DMS 273 (cell line): ENCODE data around the gene NRXN3.
A peak's percentile ranks its signal among the peaks of the same experiment; 100 is the strongest.
"Not testable (repeated sequence)": the region's sequence is repeated elsewhere in the genome, so short reads cannot be mapped to it uniquely, and the experiment has no call there.

Experiments
- DNase-seq: peaks from one replicate; lab custom pipeline; 2025; ENCODE audit not compliant: unreplicated experiment; lab: John Stamatoyannopoulos, UW

The NRXN3 gene

DNA sequence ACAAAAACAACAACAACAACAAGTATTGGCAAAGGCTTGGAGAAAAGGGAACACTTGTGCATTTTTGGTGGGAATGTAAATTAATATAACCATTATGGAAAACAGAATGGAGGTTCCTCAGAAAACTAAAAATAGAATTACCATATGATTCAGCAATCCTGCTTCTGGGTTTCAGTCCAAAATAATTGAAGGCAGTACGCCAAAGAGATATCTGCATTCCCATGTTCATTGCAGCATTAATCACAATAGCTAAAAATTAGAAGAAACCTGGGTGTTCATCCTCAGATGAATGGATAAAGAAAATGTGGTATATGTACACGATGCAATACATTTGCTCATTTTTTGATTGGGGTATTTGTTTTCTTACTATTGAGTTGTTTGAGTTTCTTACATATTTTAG lies 813.0 kb downstream of the NRXN3 start:
- DNase-seq, result no peak

DNA sequence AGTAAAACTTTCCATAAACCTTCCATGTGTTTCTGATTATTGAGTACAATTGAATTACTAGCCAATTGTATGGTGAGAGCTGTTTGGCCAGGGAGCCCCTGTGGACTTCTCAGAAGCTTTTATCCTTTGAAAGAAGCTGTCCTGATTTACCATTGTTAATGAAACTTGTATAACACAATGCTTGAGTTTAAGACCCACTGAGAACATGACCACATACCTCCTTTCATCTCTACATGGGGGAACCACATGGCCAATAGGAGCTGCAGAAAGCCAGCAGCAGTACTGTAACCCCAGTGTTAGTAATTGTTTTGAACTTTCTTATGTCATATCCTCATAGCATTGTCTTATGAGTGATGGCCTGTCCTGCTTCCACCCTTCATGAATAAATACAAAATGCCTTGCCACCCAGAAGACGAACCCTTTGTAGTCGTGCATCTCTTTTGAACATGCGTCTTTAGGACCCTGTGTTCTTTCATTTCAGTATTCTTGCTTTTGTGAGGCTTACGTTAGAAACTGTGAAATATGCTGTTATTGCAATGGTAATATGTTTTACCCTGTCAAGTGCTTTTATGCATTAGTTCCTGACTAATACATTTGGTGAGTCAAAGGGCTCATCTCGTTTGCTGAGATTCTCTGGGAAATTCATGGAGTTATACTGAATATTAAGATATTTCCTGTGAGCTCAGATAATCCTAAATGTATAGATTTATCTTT lies 815.7 kb downstream of the NRXN3 start:
- no peak for DNase-seq

DNA sequence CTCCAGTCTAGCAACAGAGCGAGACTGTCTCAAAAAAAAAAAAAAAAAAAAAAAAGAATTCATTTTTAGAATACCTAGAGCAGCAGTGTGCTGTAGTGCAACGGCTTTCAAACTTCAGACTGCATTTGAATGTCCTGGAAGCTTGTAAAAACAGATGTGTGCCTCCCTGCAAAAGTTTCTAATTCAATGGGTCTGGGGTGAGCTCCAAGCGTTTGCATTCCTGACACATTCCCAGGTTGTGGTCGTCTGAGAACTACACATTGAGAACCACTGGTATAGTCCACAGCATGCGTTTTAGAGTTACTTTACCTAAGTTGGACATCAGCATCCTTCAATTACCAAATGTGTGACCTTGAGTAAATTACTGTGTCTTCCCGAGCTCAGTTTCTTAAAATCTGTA lies 816.8 kb downstream of the NRXN3 start:
- DNase-seq, result no peak

DNA sequence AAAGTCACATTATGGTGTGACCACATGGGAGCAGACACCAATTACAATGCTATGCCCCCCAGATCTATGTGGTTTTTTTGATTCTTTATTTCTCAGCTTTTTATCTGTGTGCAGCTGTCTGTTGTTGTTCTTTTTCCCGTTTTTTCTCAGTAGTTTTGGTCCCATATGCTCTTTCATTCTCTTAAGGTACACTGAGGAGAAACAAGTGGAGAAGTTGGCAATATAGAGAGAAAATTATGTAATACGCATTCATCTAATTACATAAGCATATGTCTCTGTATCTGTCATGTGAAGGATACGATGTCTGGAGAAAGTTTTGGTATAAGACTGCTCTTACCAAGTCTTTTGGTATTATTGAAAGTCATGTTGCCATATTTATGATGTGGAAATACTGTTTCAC lies 819.0 kb downstream of the NRXN3 start:
- no peak for DNase-seq

DNA sequence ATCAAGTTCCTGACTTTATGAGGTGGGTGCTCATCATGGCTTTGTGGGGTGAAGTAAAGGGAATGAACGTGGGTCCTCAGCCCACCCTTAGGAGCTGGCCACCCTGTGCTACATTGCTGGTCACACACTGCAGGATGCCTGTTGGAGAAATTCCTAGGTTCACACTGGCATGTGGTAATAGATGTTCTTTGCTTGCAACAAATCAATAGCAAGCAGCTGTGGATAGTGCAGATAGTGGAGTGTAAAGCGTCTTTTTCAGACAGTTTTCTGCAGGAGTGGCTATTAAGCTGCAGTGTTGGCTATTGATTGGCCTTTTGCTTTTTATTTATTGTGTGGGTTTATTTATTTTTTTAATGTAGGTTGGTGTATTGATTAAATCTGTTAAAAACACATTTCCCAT lies 822.7 kb downstream of the NRXN3 start:
- no peak for DNase-seq

DNA sequence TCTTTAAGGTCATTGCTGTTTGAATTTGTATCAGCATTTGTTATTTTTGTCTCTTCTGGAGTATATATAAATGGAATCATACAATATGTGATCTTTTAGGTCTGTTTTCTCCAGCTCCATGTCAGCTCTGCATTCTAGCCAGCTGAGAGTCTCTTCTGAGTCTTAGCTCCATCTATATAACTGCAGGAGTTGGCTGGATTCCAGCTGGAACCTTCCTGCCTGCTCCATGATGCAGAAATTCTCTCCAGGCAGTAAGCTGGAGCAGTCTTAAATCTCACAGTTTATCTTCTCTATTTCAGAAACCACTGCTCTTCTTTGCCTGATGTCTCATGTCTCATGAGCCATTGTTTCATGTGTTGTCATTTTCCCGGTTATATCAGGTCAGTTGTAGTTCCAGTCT lies 827.6 kb downstream of the NRXN3 start:
- peak; percentile 56 for DNase-seq

DNA sequence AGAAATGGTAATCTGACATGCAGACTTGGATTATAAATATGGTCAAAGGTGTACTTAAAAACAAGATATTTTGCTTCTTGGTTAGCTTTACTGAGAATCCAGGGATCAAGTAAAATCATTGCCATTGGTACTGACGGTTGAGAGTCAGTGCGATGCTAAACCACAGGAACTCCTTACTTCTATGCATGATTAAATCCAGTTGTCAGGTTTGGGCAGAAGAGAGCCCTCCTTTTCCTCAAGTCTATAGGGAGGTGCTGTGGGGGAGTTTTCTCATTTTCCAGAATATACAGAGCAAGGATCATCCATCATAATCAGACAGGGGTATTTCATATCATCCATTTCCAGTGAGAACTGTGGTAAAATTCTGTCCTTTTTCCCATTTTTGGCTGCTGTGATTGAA lies 839.1 kb downstream of the NRXN3 start:
- DNase-seq, result no peak

DNA sequence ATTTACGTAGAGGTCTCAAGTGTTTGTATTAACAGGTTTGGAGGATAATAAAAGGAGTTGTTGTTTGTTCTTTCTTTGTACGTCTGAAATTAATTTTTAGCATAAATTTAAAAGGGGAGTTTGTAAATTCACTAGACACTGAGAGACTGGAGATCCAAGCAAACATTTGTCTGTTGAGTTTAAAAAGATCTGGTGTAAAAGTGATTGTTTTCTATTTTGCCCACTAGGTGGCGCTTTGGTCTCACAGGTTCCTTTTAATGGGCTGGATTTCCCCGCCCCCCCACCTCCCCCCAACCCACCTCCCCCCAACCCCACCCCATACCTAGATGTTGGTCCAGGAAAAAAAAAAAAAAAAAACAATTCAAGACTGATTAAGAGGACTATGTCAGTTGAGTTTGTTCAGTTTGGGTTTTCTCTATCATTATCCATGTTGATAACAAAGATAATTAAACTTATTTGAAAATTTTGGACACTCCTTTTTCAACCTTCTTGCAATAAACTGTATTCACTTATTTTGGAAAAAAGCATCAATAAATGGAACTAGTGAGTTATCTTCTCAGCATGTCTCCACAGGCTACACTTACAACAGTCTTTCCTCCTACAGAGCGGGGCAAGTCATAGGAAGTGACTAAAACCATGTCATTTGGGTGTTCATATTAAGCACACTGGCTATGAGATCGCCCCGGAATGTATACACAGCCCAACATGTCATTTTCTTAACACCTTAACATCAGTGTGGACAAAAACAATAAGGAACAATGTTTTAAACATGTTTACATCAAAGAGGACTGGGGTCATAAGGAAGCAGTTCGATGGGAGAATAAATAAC lies 841.1 kb downstream of the NRXN3 start:
- peak; percentile 63 for DNase-seq

DNA sequence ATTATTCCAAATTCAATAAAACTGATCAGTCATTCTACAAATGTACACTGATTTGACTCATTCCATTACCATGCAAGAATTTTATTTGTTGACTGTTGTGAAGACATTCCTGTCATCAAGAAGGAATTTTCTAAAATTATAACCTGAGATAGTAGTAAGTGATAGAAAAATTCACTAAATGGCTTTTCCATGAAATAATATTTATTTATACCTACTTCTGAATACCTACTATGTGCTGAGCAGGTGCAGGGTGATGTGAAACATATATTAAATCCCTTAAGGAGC lies 841.7 kb downstream of the NRXN3 start:
- DNase-seq, result no peak

DNA sequence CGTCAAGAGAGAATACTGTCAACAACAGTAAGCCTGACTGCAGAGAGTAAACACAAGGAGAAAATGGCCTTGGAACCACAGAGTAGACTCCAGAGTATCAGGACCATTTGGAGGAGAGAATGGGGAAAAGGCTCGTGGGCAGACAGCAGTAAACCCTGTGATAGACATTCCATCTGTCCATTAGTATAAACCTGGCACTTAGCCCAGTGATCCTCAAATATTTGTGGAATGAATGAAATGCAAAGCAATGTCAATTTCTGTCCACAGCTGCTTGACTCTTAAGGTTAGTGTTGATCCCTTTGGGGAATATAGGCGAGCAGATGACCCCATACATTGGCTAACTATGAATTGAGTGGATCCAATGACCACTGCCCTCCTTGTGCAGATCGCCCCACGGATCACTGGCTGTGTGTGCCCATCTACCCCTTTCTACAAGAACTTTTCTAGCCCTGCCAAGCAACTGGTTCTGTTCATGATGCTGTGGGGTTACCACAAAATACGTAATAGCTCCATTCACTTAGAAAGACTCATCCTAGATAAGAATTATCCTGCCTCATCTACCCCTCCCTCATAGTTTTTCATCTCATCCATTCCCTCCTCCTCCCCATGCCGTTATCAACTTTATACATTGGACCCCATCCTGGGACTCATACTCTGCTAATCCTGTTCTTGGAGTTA lies 846.8 kb downstream of the NRXN3 start:
- DNase-seq, result peak; percentile 19

DNA sequence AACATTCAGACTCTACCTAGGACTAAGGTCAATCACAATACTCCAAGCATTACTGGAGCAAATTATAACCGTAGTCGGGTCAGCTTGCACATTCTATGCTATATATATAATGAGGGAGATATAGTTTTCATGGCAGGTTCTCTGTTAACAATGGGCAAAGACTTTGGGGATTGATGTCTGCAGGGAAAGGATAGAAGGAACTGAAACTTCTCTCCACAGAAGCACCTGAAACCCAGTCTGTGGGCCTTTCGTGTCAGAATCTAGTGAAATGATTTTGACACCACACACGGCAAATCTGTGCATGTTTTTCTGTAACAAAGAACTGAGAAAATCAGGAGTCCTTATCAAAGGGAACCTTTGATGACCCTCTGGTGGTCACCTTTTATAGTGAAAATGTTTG lies 847.4 kb downstream of the NRXN3 start:
- no peak for DNase-seq

DNA sequence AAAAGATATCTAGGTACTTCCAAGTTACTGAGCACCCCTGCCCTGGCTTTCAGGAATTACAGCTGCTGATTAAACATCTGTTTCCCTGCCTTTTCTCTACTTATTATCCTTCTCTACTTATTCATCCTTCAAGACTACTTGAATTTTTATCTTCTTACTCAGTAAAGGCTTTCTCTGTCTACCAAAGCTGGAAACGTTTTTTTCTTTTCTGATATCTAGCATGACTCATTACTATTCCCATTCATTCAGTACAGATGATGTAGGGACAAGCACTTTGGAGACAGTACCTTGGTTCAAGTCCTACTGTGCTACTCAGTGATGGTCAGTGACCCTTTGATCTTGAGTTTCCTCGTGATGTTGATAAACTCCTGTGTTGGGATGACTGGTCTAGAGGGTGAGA lies 848.7 kb downstream of the NRXN3 start:
- no peak for DNase-seq

DNA sequence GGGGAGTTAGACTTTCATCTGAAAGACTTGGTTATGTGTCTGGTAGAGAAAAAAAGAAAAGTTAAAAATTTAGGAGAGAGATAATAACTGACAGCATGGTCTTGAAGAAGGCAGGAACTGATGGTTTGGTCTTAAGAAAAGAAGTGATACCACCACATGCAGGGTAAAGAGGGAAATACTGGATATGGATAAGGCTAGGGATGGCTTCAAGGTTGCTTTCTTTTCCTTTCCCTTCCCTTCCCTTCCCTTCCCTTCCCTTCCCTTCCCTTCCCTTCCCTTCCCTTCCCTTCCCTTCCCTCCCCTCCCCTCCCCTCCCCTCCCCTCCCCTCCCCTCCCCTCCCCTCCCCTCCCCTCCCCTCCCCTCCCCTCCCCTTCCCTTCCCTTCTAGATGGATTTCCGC lies 849.7 kb downstream of the NRXN3 start:
- not testable (repeated sequence) for DNase-seq

DNA sequence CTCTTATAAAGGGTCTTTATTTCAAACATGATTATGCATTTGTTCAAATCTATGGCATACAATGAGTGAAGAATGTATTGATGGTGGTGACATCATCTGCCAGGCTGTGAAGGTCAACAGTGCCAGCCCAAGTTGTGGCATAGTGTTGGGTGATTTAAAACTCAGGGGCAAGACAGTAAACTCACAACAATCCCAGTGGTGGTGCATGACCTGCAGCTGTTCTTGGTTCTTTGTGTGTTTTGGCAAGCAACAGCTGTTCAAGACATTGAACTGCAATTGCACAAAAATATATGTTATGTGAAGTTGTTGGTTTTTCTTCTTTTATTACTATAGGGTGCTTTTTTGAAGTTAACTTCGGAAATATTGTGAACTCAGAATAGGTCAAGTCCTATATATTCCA lies 851.6 kb downstream of the NRXN3 start:
- no peak for DNase-seq

DNA sequence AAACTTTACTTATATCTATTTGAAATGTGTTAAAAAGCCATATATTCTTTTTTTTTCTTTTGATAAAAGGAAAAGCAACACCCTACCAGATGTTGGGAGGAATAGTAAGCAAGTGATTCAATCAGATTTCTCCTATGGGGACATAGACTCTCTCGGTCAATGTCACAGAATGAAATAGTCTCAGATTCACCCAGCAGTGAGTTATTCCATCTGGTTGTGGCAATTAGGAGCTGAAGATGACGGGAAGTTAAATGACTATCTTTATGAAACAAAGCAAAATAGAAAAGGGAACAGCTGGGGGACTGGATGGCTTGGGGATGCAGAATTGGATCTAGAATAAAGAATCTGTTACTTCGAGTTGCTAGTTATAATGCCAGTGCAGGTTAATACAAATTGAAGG lies 857.0 kb downstream of the NRXN3 start:
- no peak for DNase-seq

DNA sequence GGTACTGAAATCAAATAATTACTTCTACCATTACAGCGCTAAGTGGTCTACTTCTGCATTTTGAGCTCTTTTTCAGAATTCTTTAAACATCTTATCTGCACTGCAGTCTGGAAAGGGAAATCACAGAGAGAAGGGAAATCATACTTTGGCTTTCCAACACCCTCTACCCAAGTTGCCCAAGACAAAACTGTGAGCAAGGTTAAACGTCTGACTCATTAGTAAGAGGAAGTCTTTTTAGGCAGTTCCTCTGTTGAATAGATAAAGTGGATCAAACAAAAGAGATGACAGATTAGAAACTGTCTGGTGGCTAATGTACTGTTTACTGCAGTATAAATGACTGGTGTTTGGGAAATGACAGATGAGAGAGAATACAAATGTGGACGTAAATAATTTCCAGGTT lies 858.1 kb downstream of the NRXN3 start:
- no peak for DNase-seq

DNA sequence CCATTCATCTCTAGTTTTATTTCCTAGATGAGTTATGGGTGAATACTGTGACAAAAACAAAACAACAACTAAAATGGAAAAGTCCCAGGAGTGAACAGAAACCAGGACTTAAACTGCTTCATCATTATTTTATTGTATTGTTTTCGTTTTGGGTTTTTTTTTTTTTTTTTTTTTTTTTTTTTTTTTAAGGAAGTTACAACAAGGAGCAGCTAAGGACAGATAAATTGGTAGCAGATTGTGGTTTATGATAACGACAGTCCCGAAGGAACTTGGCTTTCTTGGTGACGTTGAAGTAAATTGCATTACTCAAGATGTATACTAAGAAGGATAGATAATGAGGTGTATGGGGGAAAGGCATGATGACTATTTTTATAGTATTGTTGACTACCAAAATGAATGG lies 866.3 kb downstream of the NRXN3 start:
- DNase-seq, result no peak

DNA sequence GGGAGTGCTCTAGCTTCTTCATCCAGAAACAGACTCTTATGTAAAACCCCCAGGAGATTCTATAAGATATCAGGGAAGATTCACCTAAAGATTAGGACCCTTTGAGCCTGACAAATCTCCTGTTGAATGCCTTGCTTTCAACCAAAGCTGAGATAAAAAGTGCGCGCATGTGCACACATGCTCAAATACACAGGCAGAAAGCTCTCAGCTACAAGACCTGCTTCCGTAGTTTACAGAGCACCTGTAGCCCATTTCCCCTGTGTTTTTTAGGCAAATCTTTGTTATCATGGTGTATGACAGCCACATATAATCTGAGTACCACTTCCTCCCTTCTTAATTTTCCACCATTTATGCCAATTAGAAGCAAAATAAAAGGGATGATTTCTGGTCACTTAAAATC lies 866.9 kb downstream of the NRXN3 start:
- DNase-seq, result no peak

DNA sequence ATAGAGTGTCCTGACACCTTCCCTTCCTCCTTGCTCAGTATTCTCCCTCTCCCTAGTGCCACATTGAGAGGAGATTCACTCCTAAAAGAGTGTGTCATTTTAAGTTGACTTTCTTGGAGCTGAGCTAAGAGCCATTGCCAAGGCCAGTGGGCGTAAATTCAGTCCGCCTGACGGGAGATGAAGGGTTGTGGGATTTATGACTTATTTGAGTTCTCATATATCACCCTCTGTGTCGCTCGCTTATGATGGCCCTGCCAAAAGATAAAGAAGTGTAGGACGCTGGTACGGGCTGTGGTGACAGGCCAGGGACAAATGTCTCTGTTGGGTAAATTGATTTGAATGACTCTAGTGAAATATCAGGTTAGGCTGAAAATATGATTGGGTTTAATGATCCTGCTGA lies 867.4 kb downstream of the NRXN3 start:
- no peak for DNase-seq

DNA sequence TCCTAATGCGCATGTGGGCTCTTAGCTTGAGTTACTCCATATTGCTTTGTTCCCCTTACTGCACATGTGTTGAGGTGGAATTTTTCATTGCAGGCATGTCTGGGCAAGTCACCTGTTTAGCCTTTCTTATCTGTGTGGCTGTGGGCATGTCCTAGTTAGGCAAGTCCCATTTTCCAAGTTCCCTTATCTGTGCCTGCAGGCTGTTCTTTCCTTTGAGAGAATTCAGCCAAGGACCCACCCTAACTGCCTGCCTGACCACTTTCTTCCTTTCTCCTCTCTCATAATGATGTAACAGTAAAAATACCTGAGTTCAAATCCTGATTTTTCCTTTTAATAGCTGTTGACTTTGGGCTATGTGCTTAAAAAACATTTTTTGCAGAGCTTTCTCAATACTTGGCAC lies 870.6 kb downstream of the NRXN3 start:
- DNase-seq, result no peak

DNA sequence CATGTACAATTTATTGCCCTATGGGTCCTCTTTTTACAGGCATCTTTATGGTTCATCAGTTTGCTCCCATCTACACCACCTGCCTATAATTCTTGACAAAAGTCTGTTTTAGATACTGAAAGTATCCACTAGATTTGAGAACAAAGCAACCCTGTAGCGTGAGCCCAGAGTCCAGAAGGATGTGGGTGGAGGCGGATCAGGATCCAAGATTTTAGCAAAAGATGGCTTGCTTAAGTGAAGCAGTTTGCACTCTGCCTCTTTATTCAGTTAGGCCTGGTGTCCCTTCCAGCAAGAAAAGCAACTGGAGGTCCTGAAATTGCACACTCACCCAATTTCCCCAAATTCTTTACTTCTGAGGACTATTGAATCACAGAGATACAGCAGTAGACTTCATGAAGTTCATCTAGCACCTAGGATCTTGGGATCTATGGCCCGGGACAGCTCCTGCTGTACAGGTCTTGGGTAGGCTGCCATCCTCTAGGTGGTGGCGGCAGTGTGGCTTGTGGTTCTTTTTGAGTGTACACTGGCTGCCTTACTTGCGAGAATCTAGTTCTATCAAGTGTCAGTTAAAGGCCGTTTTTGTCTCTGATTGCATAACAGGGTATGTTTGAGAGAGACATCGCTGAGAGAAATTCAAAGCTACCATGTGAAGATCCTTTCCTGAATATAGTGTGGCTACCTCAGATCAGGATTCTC lies 873.2 kb downstream of the NRXN3 start:
- DNase-seq, result no peak
